Epidermal melanocyte (primary cell): Measurements from ENCODE around the gene GIMAP1.

Experiments used
- DNase-seq: peaks from one replicate; pipeline ENCODE4 v3.0.0; 2011; ENCODE audit warnings: low spot score; ENCODE audit not compliant: insufficient read length

The GIMAP1 gene

DNA sequence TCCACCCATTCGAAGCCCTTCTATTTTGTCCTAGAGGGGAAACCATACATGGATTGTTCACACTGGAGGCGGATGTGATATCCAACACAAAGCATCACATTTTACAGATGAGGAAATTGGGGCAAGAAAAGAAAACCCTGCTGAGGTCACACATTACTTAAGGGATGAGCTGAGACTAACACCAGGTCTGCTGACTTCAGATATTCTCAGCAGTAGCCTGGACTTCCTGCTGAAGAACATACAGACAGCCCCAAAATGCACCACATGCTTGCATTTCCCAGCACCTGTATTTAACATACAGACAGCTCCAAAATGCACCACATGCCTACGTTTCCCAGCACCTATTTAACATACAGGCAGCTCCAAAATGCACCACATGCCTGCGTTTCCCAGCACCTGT is 32.0 kb downstream of the GIMAP1 start:
- no peak for DNase-seq

DNA sequence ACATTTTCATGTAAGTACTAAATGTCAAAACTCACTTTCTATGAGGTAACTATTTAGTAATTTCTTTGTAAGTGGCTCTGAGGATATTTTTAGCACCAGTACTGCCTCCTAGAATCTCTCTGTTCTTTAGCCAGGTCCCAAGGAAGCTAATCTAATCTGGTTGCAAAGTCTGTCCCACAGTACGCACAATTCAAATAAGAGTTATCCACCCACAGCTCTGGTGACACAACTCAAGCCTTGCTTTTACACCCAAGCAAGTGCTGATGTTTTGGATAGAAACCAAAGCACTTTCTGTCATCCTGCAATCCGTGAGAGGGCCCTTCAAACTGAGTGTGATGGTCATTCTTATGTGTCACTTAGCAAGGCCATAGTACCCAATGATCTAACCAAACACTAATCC is 35.3 kb downstream of the GIMAP1 start:
- no peak for DNase-seq

DNA sequence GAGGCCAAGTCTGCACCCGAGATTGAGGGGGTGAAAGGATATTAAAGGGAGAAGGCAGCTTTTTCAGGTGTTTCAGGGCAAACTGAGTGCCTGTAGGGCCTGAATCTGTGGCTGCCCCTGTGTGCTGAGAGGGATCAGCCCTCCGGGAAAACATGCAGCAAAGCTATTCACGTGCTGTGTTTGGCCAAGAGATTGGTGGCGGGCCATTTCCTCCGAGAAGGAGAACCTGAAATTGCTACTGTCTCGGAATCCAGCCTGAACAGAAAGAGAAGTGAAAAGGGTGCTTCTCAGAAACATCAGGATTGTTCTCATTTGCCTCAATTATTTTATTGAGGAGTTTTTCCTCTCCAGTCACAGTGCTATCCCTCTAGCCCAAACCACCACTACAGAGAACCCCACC is 36.8 kb downstream of the GIMAP1 start:
- DNase-seq = no peak

DNA sequence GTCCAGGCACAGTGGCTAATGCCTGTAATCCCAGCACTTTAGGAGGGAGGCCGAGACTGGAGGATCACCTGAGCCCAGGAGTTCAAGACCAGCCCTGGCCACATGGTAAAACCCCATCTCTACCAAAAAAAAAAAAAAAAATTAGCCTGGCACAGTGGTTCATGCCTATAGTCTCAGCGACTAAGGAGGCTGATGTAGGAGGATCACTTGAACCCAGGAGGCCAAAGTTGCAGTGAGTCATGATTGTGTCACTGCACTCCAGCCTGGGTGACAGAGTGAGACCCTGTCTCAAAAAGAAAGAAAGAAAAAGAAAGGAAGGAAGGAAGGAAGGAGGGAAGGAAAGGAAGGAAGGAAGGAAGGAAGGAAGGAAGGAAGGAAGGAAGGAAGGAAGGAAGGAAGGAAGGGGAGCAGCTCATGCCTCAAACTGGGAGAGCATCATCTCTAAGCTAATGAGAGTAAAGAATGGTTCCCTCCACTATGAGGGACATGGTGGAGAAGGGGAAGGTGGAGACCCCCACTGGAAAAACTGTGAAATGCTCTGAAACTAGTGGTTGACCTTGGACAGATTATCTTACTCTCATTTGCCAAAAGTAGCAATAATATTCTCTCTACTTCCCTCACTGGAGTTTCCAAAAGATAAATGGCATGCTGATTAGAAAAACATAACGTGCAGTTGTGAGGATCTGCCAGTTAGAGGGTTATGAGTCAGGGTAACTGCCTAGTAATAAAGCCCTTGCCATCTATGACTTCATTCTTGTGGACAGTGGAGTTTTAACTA is 37.6 kb downstream of the GIMAP1 start:
- no peak for DNase-seq

DNA sequence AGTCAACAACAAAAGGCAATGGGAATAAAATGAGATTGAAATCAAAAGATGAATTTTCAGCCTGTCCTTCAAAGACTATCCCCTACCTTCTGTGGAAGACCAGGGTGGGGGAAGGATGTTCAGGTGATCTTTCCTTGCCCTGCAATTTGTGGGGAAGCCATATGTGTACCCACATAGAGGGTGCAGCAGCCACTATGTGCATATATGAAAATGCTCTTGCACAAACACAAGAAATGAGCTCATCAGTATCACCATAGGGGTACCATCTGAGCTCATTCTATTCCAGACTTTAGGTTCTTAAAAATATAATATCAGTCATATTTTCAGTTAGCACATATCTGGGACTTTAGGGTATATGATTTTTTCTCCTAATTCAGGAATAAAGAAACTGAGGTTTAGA is 38.5 kb downstream of the GIMAP1 start:
- DNase-seq = no peak

DNA sequence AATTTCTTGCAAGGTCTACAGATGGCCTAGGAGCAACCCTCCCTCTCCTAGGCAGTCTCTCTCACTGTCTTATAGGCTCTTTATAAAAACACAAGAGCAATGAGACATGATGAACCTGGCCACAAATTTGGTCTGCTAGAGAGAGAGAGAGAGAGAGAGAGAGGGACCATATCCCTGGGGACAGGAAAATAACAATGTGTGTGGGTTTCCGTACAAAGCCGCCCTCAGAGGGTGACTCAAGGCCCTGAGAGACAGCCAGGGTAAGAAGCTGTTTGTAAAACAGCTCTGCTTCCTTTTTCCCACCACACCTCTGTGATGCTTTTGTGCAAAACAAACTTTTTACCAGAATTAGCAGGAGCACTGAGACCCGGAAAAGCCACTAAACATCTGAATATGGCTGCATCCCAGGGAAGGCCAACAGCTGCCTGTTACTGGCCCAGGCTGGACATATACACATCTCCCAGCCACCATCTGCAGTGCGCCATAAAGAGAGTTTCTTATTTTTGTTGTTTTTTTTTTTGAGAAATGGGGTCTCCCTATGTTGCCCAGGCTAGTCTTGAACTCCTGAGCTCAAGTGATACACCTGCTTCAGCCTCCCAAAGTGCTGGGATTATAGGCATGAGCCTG is 39.2 kb downstream of the GIMAP1 start:
- DNase-seq = no peak

DNA sequence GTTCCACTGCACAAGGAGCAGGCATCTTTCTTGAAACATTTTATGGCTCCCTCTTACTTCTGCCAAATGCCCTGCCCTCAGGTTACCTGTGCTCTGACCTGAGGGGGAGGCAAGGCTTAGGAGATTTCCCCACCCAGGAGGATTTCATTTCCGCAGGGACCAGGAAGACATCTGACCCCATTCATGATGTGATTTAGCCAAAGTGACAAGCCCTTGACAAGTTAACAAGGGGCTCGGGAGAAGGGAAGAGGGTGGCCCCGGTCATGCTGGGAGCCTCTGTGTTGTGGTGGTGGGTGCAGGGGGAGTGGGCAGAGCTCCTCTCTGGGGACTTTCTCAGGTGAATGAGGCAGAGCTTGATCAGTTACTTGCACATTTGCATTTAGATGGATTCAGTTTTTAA is 39.8 kb downstream of the GIMAP1 start:
- no peak for DNase-seq

DNA sequence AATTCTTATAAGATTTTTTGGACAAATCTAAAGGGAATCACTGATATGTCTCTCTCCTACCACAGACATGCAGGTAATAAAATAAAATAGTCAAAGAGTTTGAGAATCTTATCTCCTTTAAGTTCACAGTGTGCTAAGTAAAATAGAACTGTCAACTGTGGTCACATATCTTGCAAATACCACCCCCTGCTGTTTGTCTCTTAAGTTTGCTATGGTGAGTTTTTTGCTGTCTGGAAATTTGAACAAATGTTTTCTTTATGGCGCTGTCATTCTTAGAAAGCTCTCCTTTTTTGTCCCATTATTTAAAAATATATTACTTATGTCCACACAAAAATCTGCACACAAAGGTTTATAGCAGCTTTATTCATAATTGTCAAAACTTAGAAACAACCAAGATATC is 40.4 kb downstream of the GIMAP1 start:
- no peak for DNase-seq

DNA sequence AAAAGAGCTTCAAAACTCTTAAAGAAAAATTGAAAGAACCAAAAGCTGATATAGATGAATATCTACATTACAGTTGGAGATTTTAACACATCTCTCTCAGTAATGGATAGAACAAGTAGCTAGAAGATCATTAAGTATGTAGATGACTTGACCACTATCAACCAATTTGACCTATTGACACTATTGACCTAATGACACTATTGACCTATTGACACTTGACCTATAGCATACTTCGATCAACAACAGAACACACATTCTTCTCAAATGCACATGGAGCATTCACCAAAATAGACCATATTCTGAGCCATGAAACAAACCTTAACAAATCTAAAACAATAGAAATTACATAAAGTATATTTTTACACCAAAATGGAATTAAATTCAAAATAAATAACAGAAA is 43.1 kb downstream of the GIMAP1 start:
- no peak for DNase-seq

DNA sequence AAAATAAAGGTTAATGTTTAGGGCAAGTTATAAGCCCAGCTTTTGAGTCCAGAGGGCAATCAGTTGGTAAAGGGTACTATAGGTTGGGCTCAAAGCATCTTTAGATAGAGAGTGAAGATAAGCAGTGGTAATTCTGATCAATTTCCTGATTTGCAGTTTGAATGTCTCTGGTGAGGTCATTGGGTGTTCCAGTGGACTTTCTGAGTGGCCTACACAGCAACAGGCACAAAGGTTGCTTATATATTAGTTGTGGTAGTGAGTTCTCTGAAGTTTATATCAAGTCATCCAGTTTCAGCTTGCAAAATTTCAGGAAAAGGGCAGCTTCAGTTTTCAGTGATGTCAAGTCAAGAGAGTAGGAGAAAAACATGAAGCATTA is 49.9 kb downstream of the GIMAP1 start:
- DNase-seq = no peak

DNA sequence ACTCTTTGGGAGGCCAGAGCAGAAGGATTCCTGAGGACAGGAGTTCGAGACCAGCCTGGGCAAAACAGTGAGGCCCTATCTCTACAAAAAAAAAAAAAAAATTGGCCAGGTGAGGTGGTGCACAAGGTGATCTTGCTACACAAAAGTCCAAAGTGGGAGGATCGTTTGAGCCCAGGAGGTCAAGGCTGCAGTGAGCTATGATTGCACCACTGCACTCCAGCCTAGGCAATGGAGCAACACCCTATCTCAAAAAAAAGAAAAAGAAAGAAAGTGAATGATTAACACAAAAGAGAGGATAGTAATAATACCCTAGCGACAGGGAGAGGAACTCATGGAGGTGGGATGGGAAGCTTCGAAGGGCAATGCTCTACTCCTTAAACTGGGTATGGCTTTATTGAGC is 53.4 kb downstream of the GIMAP1 start:
- DNase-seq = no peak
